HG02943 (cell line): Measurements from ENCODE around the gene PRPF38B.

ENCODE experiments used
- ATAC-seq: cut with Tn5 transposase; IDR thresholded peaks from one replicate; pipeline ENCODE4 v1.9.1; 2021; ENCODE audit warnings: mild to moderate bottlenecking, low read depth, moderate library complexity; ENCODE audit not compliant: unreplicated experiment

Gene PRPF38B

GRCh38 chr1:108716437-108717230, 24.5 kb downstream of the PRPF38B start:
- no peak for ATAC-seq

GRCh38 chr1:108717774-108718316, 25.7 kb downstream of the PRPF38B start:
- ATAC-seq = no peak

GRCh38 chr1:108718927-108719655, 27.0 kb downstream of the PRPF38B start:
- ATAC-seq = no peak

GRCh38 chr1:108719656-108720435, 27.7 kb downstream of the PRPF38B start:
- no peak for ATAC-seq

- no peak for ATAC-seq
Observed at GRCh38 chr1:108722292-108722691, 30.2 kb downstream of the PRPF38B start.

- ATAC-seq = no peak
Observed at GRCh38 chr1:108725906-108726305, 33.8 kb downstream of the PRPF38B start.

GRCh38 chr1:108728327-108728923, 36.3 kb downstream of the PRPF38B start:
- no peak for ATAC-seq

- no peak for ATAC-seq
Observed at GRCh38 chr1:108729481-108729880, 37.4 kb downstream of the PRPF38B start.

GRCh38 chr1:108732398-108732797, 40.3 kb downstream of the PRPF38B start:
- no peak for ATAC-seq

GRCh38 chr1:108734171-108734865, 42.2 kb downstream of the PRPF38B start:
- no peak for ATAC-seq

GRCh38 chr1:108742253-108742652, 50.1 kb downstream of the PRPF38B start:
- ATAC-seq = no peak

- no peak for ATAC-seq
Observed at GRCh38 chr1:108745980-108746381, 53.9 kb downstream of the PRPF38B start.

- ATAC-seq = peak; percentile 92
Observed at GRCh38 chr1:108746382-108747170, 54.5 kb downstream of the PRPF38B start, which contains the start of gene STXBP3. STXBP3 (plus strand) TSS chr1:108746674; CDS start chr1:108746738, 64 bp downstream.

- ATAC-seq = peak; percentile 25
Observed at GRCh38 chr1:108747171-108747850, 55.2 kb downstream of the PRPF38B start.

GRCh38 chr1:108747898-108748297, 55.8 kb downstream of the PRPF38B start:
- no peak for ATAC-seq

GRCh38 chr1:108749081-108749480, 57.0 kb downstream of the PRPF38B start:
- ATAC-seq = no peak

GRCh38 chr1:108750476-108751181, 58.5 kb downstream of the PRPF38B start:
- ATAC-seq = no peak
